VCaP (cell line): ENCODE measurements around the gene OMA1.
A peak's percentile ranks its signal among the peaks of the same experiment; 100 is the strongest.

Source experiments
- H3K27ac ChIP-seq: fragments of 450-650 bp; 2 replicates; pipeline ENCODE4 v1.5.1; 2017
- CTCF ChIP-seq: fragments of 450-650 bp; conservative IDR thresholded peaks from 2 replicates; pipeline ENCODE4 v1.5.1; 2017; ENCODE audit warnings: mild to moderate bottlenecking, moderate library complexity

The OMA1 gene

GRCh38 chr1:58577654-58578030 is 31.1 kb upstream of the OMA1 start:
- H3K27ac ChIP-seq: peak overlapping the region; percentile 71
- TF ChIP-seq CTCF: no peak

GRCh38 chr1:58576727-58577653 is 30.5 kb upstream of the OMA1 start, which contains the start of gene TACSTD2:
TACSTD2 (minus strand) TSS chr1:58577252; CDS start chr1:58577156, 96 bp downstream.
- peak within 1 kb of the TSS; percentile 71 for H3K27ac ChIP-seq
- TF ChIP-seq CTCF: no peak

- peak overlapping the region; percentile 71; the same call in 1 of the 2 replicates for H3K27ac ChIP-seq
- TF ChIP-seq CTCF: no peak
These were observed 29.8 kb upstream of the OMA1 start for GRCh38 chr1:58576325-58576726.

GRCh38 chr1:58575551-58576324 is 29.2 kb upstream of the OMA1 start:
- H3K27ac ChIP-seq: no peak overlapping the region
- no peak for TF ChIP-seq CTCF

GRCh38 chr1:58574816-58575215 is 28.3 kb upstream of the OMA1 start:
- no peak overlapping the region for H3K27ac ChIP-seq
- TF ChIP-seq CTCF: no peak

GRCh38 chr1:58573705-58574591 is 27.4 kb upstream of the OMA1 start:
- TF ChIP-seq CTCF: no peak
- no peak overlapping the region for H3K27ac ChIP-seq
